B cell (primary cell): Measurements from ENCODE around the gene ZNF775. TPM values are rescaled to one million over a fixed set of nuclear protein-coding genes. Genes with fewer than 3 reads are reported as not detected.

Experiments
- ATAC-seq: fragments of 200-7000 bp; cut with Tn5 transposase; one replicate; pipeline ENCODE4 v1.10.0; 2021; ENCODE audit warnings: low read depth, mild to moderate bottlenecking, moderate number of reproducible peaks, moderate library complexity
- CTCF ChIA-PET: fragments of 350-600 bp; sonication (Branson Sonifier 250); formaldehyde crosslinking; loops from one replicate; lab custom pipeline; 2021; ENCODE audit warnings: antibody characterized with exemption, inconsistent platforms; lab: Charles Lee
- POLR2A ChIA-PET: fragments of 350-600 bp; sonication (Branson Sonifier 250); formaldehyde crosslinking; loops from one replicate; lab custom pipeline; 2021; ENCODE audit warnings: antibody characterized with exemption; lab: Charles Lee
- DNase-seq: peaks from one replicate; pipeline ENCODE4 v3.0.0; 2013
- H2AFZ ChIP-seq: 2 replicates; pipeline ENCODE4 v1.6.1; 2012; ENCODE audit warnings: mild to moderate bottlenecking, low read depth, low read length; ENCODE audit not compliant: insufficient read depth, poor library complexity, severe bottlenecking
- H3K27ac ChIP-seq, 2 donors: 1 replicate in 1 of 2; 2 replicates in 1 of 2; pipeline ENCODE4 v1.5.1; 2012 to 2013; ENCODE audit warnings: low read length in 2 of 2, mild to moderate bottlenecking in 2 of 2, moderate library complexity in 1 of 2
- H3K27me3 ChIP-seq, 4 experiments: fragments of 200-600 bp in 1 of 4; sonication (generic) in 1 of 4; replicated peaks in 1 of 4; 1 replicate in 2 of 4; 2 replicates in 2 of 4; pipeline versions ENCODE4 v1.6.1 to v1.7.0; 2013 to 2016; ENCODE audit warnings: low read length in 3 of 4, mild to moderate bottlenecking in 2 of 4, mixed read lengths in 1 of 4, moderate library complexity in 1 of 4; ENCODE audit not compliant: insufficient read depth in 4 of 4, control insufficient read depth in 3 of 4; ENCODE audit errors: control extremely low read depth in 1 of 4
- H3K36me3 ChIP-seq, 2 experiments: replicated peaks in 1 of 2; 1 replicate in 1 of 2; 2 replicates in 1 of 2; pipeline versions ENCODE4 v1.6.1 to v1.7.1; 2013; ENCODE audit warnings: low read length in 1 of 2; ENCODE audit not compliant: insufficient read depth in 2 of 2, control insufficient read depth in 1 of 2; ENCODE audit errors: control extremely low read depth in 1 of 2, extremely low read depth in 1 of 2
- H3K4me1 ChIP-seq, 2 donors: fragments of 200-600 bp in 1 of 2; sonication (generic) in 1 of 2; 1 replicate in 1 of 2; 2 replicates in 1 of 2; pipeline versions ENCODE4 v1.5.1 to v1.6.1; 2013 to 2017; ENCODE audit warnings: low read length in 2 of 2; ENCODE audit not compliant: control insufficient read depth in 2 of 2, insufficient read depth in 2 of 2
- H3K4me2 ChIP-seq: replicated peaks from 2 replicates; pipeline ENCODE3; 2012; ENCODE audit warnings: mild to moderate bottlenecking, low read depth, low read length; ENCODE audit not compliant: poor library complexity, severe bottlenecking
- H3K4me3 ChIP-seq, 5 experiments: fragments of 200-600 bp in 1 of 5; sonication (generic) in 1 of 5; 1 replicate in 3 of 5; 2 replicates in 2 of 5; pipeline versions ENCODE4 v1.5.1 to v1.7.0; 2011 to 2016; ENCODE audit warnings: low read length in 4 of 5, mild to moderate bottlenecking in 4 of 5, low read depth in 2 of 5, control low read depth in 1 of 5, moderate library complexity in 1 of 5; ENCODE audit not compliant: insufficient read depth in 1 of 5; ENCODE audit errors: control extremely low read depth in 1 of 5, extremely low read depth in 1 of 5
- H3K79me2 ChIP-seq: fragments of 200-600 bp; sonication (generic); one replicate; pipeline ENCODE4 v1.6.0; 2016; ENCODE audit warnings: low read length; ENCODE audit not compliant: control insufficient read depth, insufficient read depth
- H3K9ac ChIP-seq: fragments of 200-600 bp; sonication (generic); 2 replicates; pipeline ENCODE4 v1.6.1; 2017; ENCODE audit warnings: mild to moderate bottlenecking, low read length, moderate library complexity
- H3K9me3 ChIP-seq, 3 donors: one replicate each; pipeline versions ENCODE4 v1.6.1 to v1.7.1; 2013; ENCODE audit warnings: low read length in 2 of 3; ENCODE audit not compliant: control insufficient read depth in 2 of 3, insufficient read depth in 1 of 3; ENCODE audit errors: control extremely low read depth in 1 of 3
- H4K20me1 ChIP-seq: 2 replicates; pipeline ENCODE4 v1.6.0; 2012; ENCODE audit warnings: mild to moderate bottlenecking, low read length; ENCODE audit not compliant: insufficient read depth, control insufficient read depth, poor library complexity, severe bottlenecking
- H3K27ac Mint-ChIP-seq: one replicate; pipeline ENCODE4 v1.8.0; 2021; ENCODE audit warnings: mixed read lengths
- H3K27me3 Mint-ChIP-seq: one replicate; pipeline ENCODE4 v1.8.0; 2021; ENCODE audit warnings: mixed read lengths
- H3K4me1 Mint-ChIP-seq: one replicate; pipeline ENCODE4 v1.8.0; 2021; ENCODE audit warnings: mixed read lengths
- H3K4me3 Mint-ChIP-seq: one replicate; pipeline ENCODE4 v1.8.0; 2021; ENCODE audit warnings: mixed read lengths
- H3K9me3 Mint-ChIP-seq: one replicate; pipeline ENCODE4 v1.8.0; 2022; ENCODE audit warnings: mixed read lengths; ENCODE audit not compliant: insufficient read depth
- CTCF ChIP-seq: fragments of 200-600 bp; IDR thresholded peaks from one replicate; pipeline ENCODE4 v1.8.0; 2022; ENCODE audit warnings: antibody characterized with exemption, mild to moderate bottlenecking
- EZH2 ChIP-seq: IDR thresholded peaks from 2 replicates; pipeline ENCODE4 v1.6.1; 2012; ENCODE audit warnings: borderline replicate concordance, low read depth, mild to moderate bottlenecking, moderate library complexity, low read length; ENCODE audit not compliant: insufficient read depth, poor library complexity, severe bottlenecking
- WGBS: methylation state at CpG from one replicate; pipeline ENCODE4 v1.1.5; 2013; ENCODE audit warnings: missing lambda C conversion rate; ENCODE audit not compliant: insufficient coverage; 5-methylcytosine and 5-hydroxymethylcytosine counted together
- intact Hi-C: fragments of 100-400 bp; cut with micrococcal nuclease; formaldehyde crosslinking; loops from one replicate; pipeline ENCODE4 v1.10.0; 2022
- polyA minus RNA-seq: library from RNA; depleted of rRNA, polyadenylated mRNA; stranded (reverse); fragments of >200 nt; gene quantifications from 2 replicates; pipeline ENCODE4 v1.2.3, GENCODE V29; 2012
- polyA plus RNA-seq: library from polyadenylated mRNA; depleted of rRNA; stranded (reverse); fragments of >200 nt; gene quantifications from 2 replicates; pipeline ENCODE4 v1.2.3, GENCODE V29; 2012
- total RNA-seq, 2 donors: library from RNA; stranded (reverse); fragments of 120-200 nt in 1 of 2; gene quantifications; 1 replicate in 1 of 2; 2 replicates in 1 of 2; pipeline versions ENCODE4 v1.2.3 to v1.2.4, GENCODE V29; 2013 to 2022

ZNF775 gene
- total RNA-seq (12.1 and 12.5 TPM in 2 replicates), polyA plus RNA-seq (3.7 and 4.2 TPM in 2 replicates), polyA minus RNA-seq (9.9 and 11.0 TPM in 2 replicates)
- 3.5 TPM for total RNA-seq (2013)

DNA sequence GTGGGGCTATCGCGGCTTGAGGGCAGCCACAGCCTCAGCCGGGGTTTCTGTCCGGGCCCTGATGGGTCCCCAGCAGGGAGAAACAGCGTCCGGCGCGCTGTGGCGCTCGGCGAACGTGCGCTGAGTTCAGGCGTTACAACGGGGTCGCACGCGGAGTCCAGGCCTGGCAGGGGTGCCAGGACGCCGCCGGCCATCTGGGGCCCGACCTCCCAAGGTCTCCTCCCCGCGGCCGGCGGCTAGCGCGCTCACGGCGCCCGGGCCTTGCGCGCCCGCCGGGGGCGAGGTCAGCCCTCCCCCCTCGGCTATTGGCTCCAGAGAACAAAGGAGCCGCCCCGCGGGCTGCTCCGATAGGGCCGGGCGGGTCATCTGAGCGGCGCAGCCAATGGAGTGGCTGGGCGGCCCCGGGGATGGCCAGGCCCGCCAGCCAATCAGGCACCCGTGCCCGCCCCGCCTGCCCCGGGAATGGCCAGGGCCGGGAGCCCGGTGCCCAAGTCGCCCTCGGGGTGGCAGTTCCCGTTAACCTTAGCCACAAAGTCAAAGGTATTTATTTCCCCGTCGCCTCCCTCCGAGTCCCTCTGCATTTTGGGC, at the start of gene ZNF775:
TSS of gene ZNF775 (plus strand) at position 478 of the 588 bp plus-strand sequence. CDS start 9,141 bp downstream, outside the sequence.
- DNase-seq (peak; percentile 93), ATAC-seq (peak; percentile 91)
- Histone ChIP-seq H3K27me3 (no peaks in the 10 kb centered on the region), H3K36me3 (peaks cover 0 to 7% of the 10 kb centered on the region in 2 experiments), H3K4me3 (peak within 1 kb of the TSS; percentile 45 to 91 (median 77)), H3K4me1 (peaks cover 22 to 59% of the 10 kb centered on the region in 2 donors), H3K79me2 (peaks cover 32% of the 10 kb centered on the region), H2AFZ (peak within 1 kb of the TSS; percentile 86), H3K9me3 (no peaks in the 10 kb centered on the region), H3K9ac (peak within 1 kb of the TSS; percentile 84), H4K20me1 (peaks cover 6% of the 10 kb centered on the region), H3K27ac (peak within 1 kb of the TSS; percentile 84 to 85), H3K4me2 (peak within 1 kb of the TSS; percentile 97)
- Mint-ChIP-seq H3K4me3 (peak within 1 kb of the TSS; percentile 96), H3K9me3 (no peaks in the 10 kb centered on the region), H3K27ac (peak within 1 kb of the TSS; percentile 90), H3K4me1 (peaks cover 71% of the 10 kb centered on the region), H3K27me3 (no peaks in the 10 kb centered on the region)
- under 1% methylated on average over 56 of the region's 60 CpGs for WGBS
- ChIA-PET POLR2A (interaction anchor here (2.8 to 4.4 kb wide), 2 partner anchors 11 to 27 kb away, joined by 38 to 64 read pairs; partner anchors contain the start of gene REPIN1), CTCF (interaction anchor here (1.0 to 2.4 kb wide), 6 partner anchors 10 to 73 kb away, joined by 3 to 35 read pairs (median 6); partner anchors contain the start of gene REPIN1)
- TF ChIP-seq EZH2 (no peak), CTCF (peak; percentile 14)
- intact Hi-C loops, result loop anchor here (1.0 to 5.0 kb wide), 8 partner anchors 10 to 649 kb away; partner anchors contain the start of genes ABCB8, ACTR3C and LRRC61
